ENCODE results near the gene HMGXB4. TPM values are rescaled to one million over a fixed set of nuclear protein-coding genes. Genes with fewer than 3 reads are reported as not detected.
A peak's percentile ranks its signal among the peaks of the same experiment; 100 is the strongest.

Gene HMGXB4
- total RNA-seq, 4 donors from 2014 or later = 12.4 to 19.9 (median 17.0) TPM

DNA sequence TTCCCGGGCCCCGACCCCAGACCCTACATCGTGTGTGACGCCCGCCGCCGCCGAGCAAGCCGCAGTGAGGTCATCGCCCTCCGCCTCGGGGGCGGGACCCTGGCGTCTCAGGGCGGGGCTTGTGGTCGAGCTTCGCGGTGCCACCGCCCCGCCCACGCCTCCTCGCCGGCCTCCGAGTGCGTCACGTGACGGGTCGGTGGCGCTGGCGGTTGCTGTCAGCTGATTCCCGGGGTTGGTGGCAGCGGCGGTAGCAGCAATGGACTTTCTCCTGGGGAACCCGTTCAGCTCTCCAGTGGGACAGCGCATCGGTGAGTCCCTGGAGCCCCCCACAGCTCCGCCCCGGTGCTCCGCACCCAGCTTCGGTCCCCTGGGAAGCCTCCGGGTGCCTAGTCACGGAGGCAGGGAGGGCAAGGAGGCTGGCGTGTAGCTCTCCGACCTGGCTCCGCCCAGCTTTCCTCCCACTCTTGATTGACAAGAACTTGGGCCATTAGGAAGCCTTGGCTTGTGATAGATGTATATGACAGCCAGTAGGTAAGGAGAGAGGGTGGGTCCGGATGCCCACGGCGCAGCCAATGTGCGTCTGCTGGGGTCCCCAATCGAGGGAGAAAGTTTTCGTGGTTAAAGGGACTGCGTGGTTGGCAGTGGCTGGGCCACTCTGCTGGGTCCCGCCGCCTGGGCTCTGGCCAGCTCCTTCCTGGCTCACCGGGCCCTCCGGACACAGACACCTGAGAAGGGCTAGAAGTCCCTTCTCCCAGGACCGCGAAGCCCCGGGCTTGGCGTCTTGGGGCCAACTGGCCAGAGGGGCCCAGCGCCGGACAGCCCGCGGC lies 42.6 kb downstream of the HMGXB4 start, which contains the start of gene TOM1:
TOM1 (plus strand) TSS at position 222 of the 827 bp plus-strand sequence; CDS start at position 257, 35 bp downstream.
- Histone ChIP-seq H3K4me1 (peaks cover 21 to 34% (median 25%) of the 10 kb centered on the region in 4 donors), H3K36me3 (peaks cover 0 to 11% (median 6%) of the 10 kb centered on the region in 4 donors), H3K4me3 (peak within 1 kb of the TSS; percentile 71 to 93 (median 84)), H3K9me3 (no peaks in the 10 kb centered on the region), H3K27ac (replicated peaks in 1 of 4) (peak within 1 kb of the TSS; percentile 91 to 98 (median 95)), H3K27me3 (no peaks in the 10 kb centered on the region)
- DNase-seq (ENCODE audit: extremely low spot score) = peak; percentile 100
- TF ChIP-seq POLR2A (IDR thresholded peaks at IDR 0.05; ENCODE audit: low read depth) (peak; percentile 89), POLR2AphosphoS5 (IDR thresholded peaks at IDR 0.05) (peak; percentile 84 to 97), EP300 (IDR thresholded peaks at IDR 0.05) (no peak)
- intact Hi-C loops (cut with DNase I) = no loop called here
- WGBS = no CpG with 5 or more reads among the region's 64 CpGs

DNA sequence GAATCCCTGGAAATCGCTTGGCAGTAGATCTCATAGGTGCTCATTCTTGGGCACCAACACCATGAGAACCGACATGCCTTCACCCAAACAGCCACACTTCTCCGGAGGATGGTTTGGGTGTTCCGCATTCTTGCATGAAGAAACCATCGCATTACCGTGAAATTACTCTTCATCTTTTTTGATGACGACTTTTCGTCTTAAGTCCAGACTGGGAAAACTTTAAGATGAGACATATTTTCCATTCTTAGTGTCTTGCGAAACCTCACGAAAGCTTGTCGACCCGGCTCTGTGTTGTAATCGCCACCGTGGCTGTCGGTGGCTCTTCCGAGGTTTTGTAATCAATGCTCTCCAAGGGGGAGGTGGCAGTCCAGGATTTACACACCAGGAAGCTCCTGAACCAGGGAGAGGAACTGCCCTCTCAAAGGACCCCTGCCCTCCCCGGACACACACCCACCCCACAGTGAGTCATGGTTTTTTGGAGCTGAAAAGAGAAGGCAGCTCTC lies 44.1 kb downstream of the HMGXB4 start:
- Histone ChIP-seq H3K27ac (replicated peaks in 1 of 4) (peak overlapping the region; percentile 25 to 98 (median 93)), H3K27me3 (no peaks in the 10 kb centered on the region), H3K4me3 (peak overlapping the region in 2 of 4 donors; percentile 82 to 93), H3K9me3 (no peaks in the 10 kb centered on the region), H3K36me3 (peaks cover 0 to 4% (median 2%) of the 10 kb centered on the region in 4 donors), H3K4me1 (peaks cover 26 to 34% (median 34%) of the 10 kb centered on the region in 4 donors)
- intact Hi-C loops (cut with DNase I) = no loop called here
- WGBS = 73% methylated on average over 17 of the region's 17 CpGs
- TF ChIP-seq, protein P1, sequence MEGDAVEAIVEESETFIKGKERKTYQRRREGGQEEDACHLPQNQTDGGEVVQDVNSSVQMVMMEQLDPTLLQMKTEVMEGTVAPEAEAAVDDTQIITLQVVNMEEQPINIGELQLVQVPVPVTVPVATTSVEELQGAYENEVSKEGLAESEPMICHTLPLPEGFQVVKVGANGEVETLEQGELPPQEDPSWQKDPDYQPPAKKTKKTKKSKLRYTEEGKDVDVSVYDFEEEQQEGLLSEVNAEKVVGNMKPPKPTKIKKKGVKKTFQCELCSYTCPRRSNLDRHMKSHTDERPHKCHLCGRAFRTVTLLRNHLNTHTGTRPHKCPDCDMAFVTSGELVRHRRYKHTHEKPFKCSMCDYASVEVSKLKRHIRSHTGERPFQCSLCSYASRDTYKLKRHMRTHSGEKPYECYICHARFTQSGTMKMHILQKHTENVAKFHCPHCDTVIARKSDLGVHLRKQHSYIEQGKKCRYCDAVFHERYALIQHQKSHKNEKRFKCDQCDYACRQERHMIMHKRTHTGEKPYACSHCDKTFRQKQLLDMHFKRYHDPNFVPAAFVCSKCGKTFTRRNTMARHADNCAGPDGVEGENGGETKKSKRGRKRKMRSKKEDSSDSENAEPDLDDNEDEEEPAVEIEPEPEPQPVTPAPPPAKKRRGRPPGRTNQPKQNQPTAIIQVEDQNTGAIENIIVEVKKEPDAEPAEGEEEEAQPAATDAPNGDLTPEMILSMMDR (IDR thresholded peaks at IDR 0.05) = no peak
- TF ChIP-seq POLR2A (IDR thresholded peaks at IDR 0.05; ENCODE audit: low read depth) (no peak), POLR2AphosphoS5 (IDR thresholded peaks at IDR 0.05) (peak; percentile 22 to 43)
- no peak for DNase-seq (ENCODE audit: extremely low spot score)

DNA sequence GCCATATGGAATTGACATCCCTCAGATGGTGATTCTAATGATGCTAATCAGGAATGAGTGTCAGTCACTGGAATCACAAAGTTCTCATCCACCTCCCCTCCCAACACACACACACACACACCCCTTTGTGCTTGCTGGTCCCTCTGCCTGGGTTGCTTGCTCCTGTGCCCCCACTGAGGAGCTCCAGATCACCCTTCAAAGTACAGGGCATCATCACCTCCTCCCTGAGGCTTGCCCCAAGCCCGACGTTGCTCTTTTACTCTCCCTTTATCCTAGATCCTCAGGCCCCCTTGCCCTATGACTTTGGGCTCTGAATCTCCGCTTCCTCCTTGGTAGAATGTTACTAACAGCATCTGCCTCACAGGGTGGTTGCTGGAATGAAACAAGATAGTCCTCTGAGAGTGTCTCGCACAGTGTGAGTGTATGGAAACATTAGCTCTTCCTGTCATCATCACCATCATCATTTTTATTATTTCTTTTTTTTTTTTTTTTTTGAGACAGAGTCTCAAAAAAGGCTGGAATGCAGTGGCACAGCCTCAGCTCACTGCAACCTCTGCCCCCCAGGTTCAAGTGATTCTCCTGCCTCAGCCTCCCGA lies 45.8 kb downstream of the HMGXB4 start:
- Histone ChIP-seq H3K27me3 (no peaks in the 10 kb centered on the region), H3K9me3 (no peaks in the 10 kb centered on the region), H3K27ac (replicated peaks in 1 of 4) (no peak overlapping the region), H3K4me1 (peaks cover 41 to 51% (median 46%) of the 10 kb centered on the region in 4 donors), H3K4me3 (no peak overlapping the region), H3K36me3 (peaks cover 0 to 4% (median 2%) of the 10 kb centered on the region in 4 donors)
- no peak for DNase-seq (ENCODE audit: extremely low spot score)
- 92% methylated on average over 5 of the region's 5 CpGs for WGBS
- TF ChIP-seq POLR2AphosphoS5 (IDR thresholded peaks at IDR 0.05) = no peak
- no peak for TF ChIP-seq POLR2A (IDR thresholded peaks at IDR 0.05; ENCODE audit: low read depth)
- TF ChIP-seq, protein P1 (IDR thresholded peaks at IDR 0.05) = no peak
- TF ChIP-seq EP300 (IDR thresholded peaks at IDR 0.05) = no peak
- intact Hi-C loops (cut with DNase I) = no loop called here

DNA sequence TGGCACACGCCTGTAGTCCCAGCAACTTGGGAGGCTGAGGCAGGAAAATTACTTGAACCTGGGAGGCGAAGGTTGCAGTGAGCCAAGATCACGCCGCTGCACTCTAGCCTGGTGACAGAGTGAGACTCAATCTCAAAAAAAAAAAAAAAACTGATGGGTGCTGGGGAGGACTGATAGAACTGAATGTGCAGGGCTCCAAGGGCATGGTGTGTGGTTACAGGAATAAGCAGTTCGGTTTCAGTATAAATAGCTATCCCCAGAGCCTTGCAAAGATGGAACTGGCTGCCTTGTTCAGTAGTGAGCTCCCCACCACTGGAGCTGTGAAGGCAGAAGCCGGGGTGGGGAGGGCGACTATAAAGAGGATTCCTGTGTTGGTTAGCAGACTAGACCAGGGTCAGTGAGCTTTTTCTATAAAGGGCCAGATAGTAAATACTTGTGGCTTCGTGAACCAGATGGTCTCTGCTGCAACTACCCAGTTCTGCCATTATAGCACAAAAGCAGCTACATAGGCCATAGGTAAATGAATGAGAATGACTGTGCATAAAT lies 48.3 kb downstream of the HMGXB4 start:
- no peaks in the 10 kb centered on the region for H3K9me3 ChIP-seq
- H3K4me1 ChIP-seq = peaks cover 42 to 58% (median 42%) of the 10 kb centered on the region in 4 donors
- H3K27me3 ChIP-seq = no peaks in the 10 kb centered on the region
- H3K36me3 ChIP-seq = peaks cover 0 to 15% (median 3%) of the 10 kb centered on the region in 4 donors
- intact Hi-C loops (cut with DNase I) = no loop called here
- no peak overlapping the region for H3K27ac ChIP-seq (replicated peaks in 1 of 4)
- no peak for DNase-seq (ENCODE audit: extremely low spot score)
- TF ChIP-seq POLR2AphosphoS5 (IDR thresholded peaks at IDR 0.05) (no peak), POLR2A (IDR thresholded peaks at IDR 0.05; ENCODE audit: low read depth) (peak; percentile 12), EP300 (IDR thresholded peaks at IDR 0.05) (no peak)
- TF ChIP-seq, protein P1 (IDR thresholded peaks at IDR 0.05) = no peak
- WGBS = 90% methylated on average over 8 of the region's 8 CpGs
- no peak overlapping the region for H3K4me3 ChIP-seq

Measured in esophagus muscularis mucosa (tissue), 4 donors.